A549 (cell line): Measurements from ENCODE around the gene SSBP3. TPM values are rescaled to one million over a fixed set of nuclear protein-coding genes. Genes with fewer than 3 reads are reported as not detected.

Source experiments
- ATAC-seq, 2 experiments: fragments of 200-7000 bp in 1 of 2; fragments of >200 bp in 1 of 2; cut with Nextera tagmentation in 1 of 2; cut with Tn5 transposase in 1 of 2; 3 replicates each; pipeline versions ENCODE4 v1.8.0 to v1.9.1; 2018 to 2020; ENCODE audit warnings: mild to moderate bottlenecking in 1 of 2, moderate library complexity in 1 of 2
- CTCF ChIA-PET: fragments of 300-600 bp; sonication (Branson Sonifier 250); formaldehyde crosslinking; extraction: SDS; loops from one replicate; lab custom pipeline; 2021; ENCODE audit warnings: antibody characterized with exemption, inconsistent platforms; lab: Yijun Ruan, JAX
- POLR2A ChIA-PET: fragments of 350-600 bp; formaldehyde crosslinking; extraction: SDS; loops from one replicate; lab custom pipeline; 2021; ENCODE audit warnings: antibody characterized with exemption, inconsistent platforms; lab: Yijun Ruan, JAX
- DNase-seq, 2 experiments: peaks; one replicate each; pipeline versions ENCODE4 v3.0.0 to v3.0.0-alpha.2; 2011 to 2016; ENCODE audit warnings: low read depth in 1 of 2, low spot score in 1 of 2
- FAIRE-seq: peaks from 2 replicates; lab custom pipeline; 2011; peaks lifted over from hg19 to GRCh38; lab: Jason Lieb, UNC
- H3K27ac ChIP-seq, 2 experiments: fragments of >200 bp; sonication (Bioruptor Twin); formaldehyde crosslinking; 3 replicates each; pipeline ENCODE4 v1.5.1; 2016 to 2017
- H3K4me1 ChIP-seq: fragments of >200 bp; sonication (Bioruptor Twin); formaldehyde crosslinking; 3 replicates; pipeline ENCODE4 v1.6.1; 2016
- H3K4me2 ChIP-seq: fragments of >200 bp; sonication (Bioruptor Twin); formaldehyde crosslinking; 3 replicates; pipeline ENCODE4 v1.6.1; 2016
- H3K4me3 ChIP-seq: fragments of >200 bp; sonication (Bioruptor Twin); formaldehyde crosslinking; 3 replicates; pipeline ENCODE4 v1.5.1; 2016
- H3K9me3 ChIP-seq: fragments of >200 bp; sonication (Bioruptor Twin); formaldehyde crosslinking; 3 replicates; pipeline ENCODE4 v1.6.1; 2016
- CBX2 ChIP-seq: fragments of 200-600 bp; sonication (generic); IDR thresholded peaks from 2 replicates; pipeline ENCODE4 v1.6.1; 2016; ENCODE audit warnings: low read depth, mild to moderate bottlenecking, borderline replicate concordance
- CBX8 ChIP-seq: fragments of 200-600 bp; sonication (generic); IDR thresholded peaks from 2 replicates; pipeline ENCODE4 v1.6.1; 2016
- CHD2 ChIP-seq: fragments of 150-350 bp; IDR thresholded peaks from 2 replicates; pipeline ENCODE4 v1.6.1; 2014; ENCODE audit warnings: low read length; ENCODE audit not compliant: partially characterized antibody
- EHF ChIP-seq: fragments of 250-450 bp; sonication (Bioruptor Pico); IDR thresholded peaks from 2 replicates; pipeline ENCODE4 v1.5.0; 2020; ENCODE audit warnings: mild to moderate bottlenecking
- EHMT2 ChIP-seq: fragments of 200-600 bp; sonication (generic); IDR thresholded peaks from 2 replicates; pipeline ENCODE4 v1.6.1; 2016; ENCODE audit warnings: antibody characterized with exemption, low read depth, mild to moderate bottlenecking, moderate library complexity
- EP300 ChIP-seq, 2 experiments: fragments of >200 bp; sonication (Bioruptor Twin); formaldehyde crosslinking; IDR thresholded peaks; 2 replicates in 1 of 2; 3 replicates in 1 of 2; pipeline ENCODE4 v1.6.1; 2016 to 2017
- ESRRA ChIP-seq: fragments of 150-350 bp; IDR thresholded peaks from 2 replicates; pipeline ENCODE4 v1.6.1; 2014; ENCODE audit warnings: mild to moderate bottlenecking, low read length, borderline replicate concordance
- HEYL ChIP-seq: fragments of 250-450 bp; sonication (Bioruptor Pico); IDR thresholded peaks from 2 replicates; pipeline ENCODE4 v1.8.0; 2021; ENCODE audit warnings: mild to moderate bottlenecking, moderate library complexity
- HOXA7 ChIP-seq: fragments of 250-450 bp; sonication (Bioruptor Pico); IDR thresholded peaks from 2 replicates; pipeline ENCODE4 v1.5.0; 2020; ENCODE audit warnings: mild to moderate bottlenecking, moderate library complexity
- HOXB5 ChIP-seq: fragments of 250-450 bp; sonication (Bioruptor Pico); IDR thresholded peaks from 2 replicates; pipeline ENCODE4 v1.5.0; 2020; ENCODE audit warnings: mild to moderate bottlenecking, moderate library complexity
- JUN ChIP-seq, 2 experiments: fragments of >200 bp; sonication (Bioruptor Twin); formaldehyde crosslinking; IDR thresholded peaks; 2 replicates in 1 of 2; 3 replicates in 1 of 2; pipeline ENCODE4 v1.6.1; 2016 to 2017
- JUNB ChIP-seq: fragments of >200 bp; sonication (Bioruptor Twin); formaldehyde crosslinking; IDR thresholded peaks from 2 replicates; pipeline ENCODE4 v1.6.1; 2016
- KDM1A ChIP-seq: fragments of 200-600 bp; sonication (generic); IDR thresholded peaks from 2 replicates; pipeline ENCODE4 v1.6.1; 2016; ENCODE audit warnings: low read depth, mild to moderate bottlenecking
- MAFK ChIP-seq: fragments of 450-650 bp; IDR thresholded peaks from 2 replicates; pipeline ENCODE4 v1.6.1; 2014; ENCODE audit not compliant: partially characterized antibody
- MYC ChIP-seq: IDR thresholded peaks from 2 replicates; pipeline ENCODE4 v1.6.1; 2012; ENCODE audit warnings: mild to moderate bottlenecking, inconsistent platforms, low read length, improper control_type of control experiment, borderline replicate concordance
- NPAS2 ChIP-seq: fragments of 250-450 bp; sonication (Bioruptor Pico); IDR thresholded peaks from 2 replicates; pipeline ENCODE4 v1.8.0; 2022; ENCODE audit warnings: mild to moderate bottlenecking, moderate library complexity, borderline replicate concordance
- NR3C1 ChIP-seq: fragments of >200 bp; sonication (Bioruptor Twin); formaldehyde crosslinking; IDR thresholded peaks from 3 replicates; pipeline ENCODE4 v1.6.1; 2017
- RNF2 ChIP-seq: fragments of 200-600 bp; sonication (generic); IDR thresholded peaks from 2 replicates; pipeline ENCODE4 v1.6.1; 2016; ENCODE audit warnings: low read depth, mild to moderate bottlenecking, antibody characterized with exemption, moderate library complexity, borderline replicate concordance
- SREBF2 ChIP-seq: fragments of 450-650 bp; IDR thresholded peaks from 2 replicates; pipeline ENCODE4 v1.6.1; 2014; ENCODE audit warnings: mild to moderate bottlenecking, moderate library complexity
- ZNF302 ChIP-seq: fragments of 250-450 bp; sonication (Bioruptor Pico); IDR thresholded peaks from 2 replicates; pipeline ENCODE4 v1.9.0; 2021; ENCODE audit warnings: inconsistent platforms, mild to moderate bottlenecking, moderate library complexity
- whole genome bisulfite sequencing: methylation state at CpG from one replicate; pipeline ENCODE4 v1.1.6; 2017; ENCODE audit errors: missing lambda C conversion rate; 5-methylcytosine and 5-hydroxymethylcytosine counted together
- polyA plus RNA-seq, 4 experiments: library from polyadenylated mRNA; depleted of rRNA in 3 of 4; stranded (reverse); fragments of >200 nt; fragmentation: RNase III in 1 of 4; extraction: RNeasy Plus Mini Kit Qiagen cat#74134 plus additional on column Dnase treatment in 1 of 4; gene quantifications; 2 replicates in 3 of 4; 3 replicates in 1 of 4; pipeline ENCODE4 v1.2.3, GENCODE V29; 2011 to 2017
- TF ChIP-seq, protein P1 (sequence below): fragments of 150-350 bp; IDR thresholded peaks from 2 replicates; pipeline ENCODE4 v1.6.1; 2014; ENCODE audit warnings: low read depth, mild to moderate bottlenecking, low read length
- TF ChIP-seq, protein P2 (sequence below): fragments of 250-450 bp; sonication (Bioruptor Pico); IDR thresholded peaks from 2 replicates; pipeline ENCODE4 v1.5.0; 2020; ENCODE audit warnings: low read depth, mild to moderate bottlenecking, moderate library complexity
- TF ChIP-seq, protein P3 (sequence below): fragments of >200 bp; sonication (Bioruptor Twin); formaldehyde crosslinking; IDR thresholded peaks from 3 replicates; pipeline ENCODE4 v1.6.1; 2016

Gene SSBP3
- polyA plus RNA-seq, 2 of the 4 experiments (the other 2 are of a cell fraction): 7.2 to 9.1 TPM

DNA sequence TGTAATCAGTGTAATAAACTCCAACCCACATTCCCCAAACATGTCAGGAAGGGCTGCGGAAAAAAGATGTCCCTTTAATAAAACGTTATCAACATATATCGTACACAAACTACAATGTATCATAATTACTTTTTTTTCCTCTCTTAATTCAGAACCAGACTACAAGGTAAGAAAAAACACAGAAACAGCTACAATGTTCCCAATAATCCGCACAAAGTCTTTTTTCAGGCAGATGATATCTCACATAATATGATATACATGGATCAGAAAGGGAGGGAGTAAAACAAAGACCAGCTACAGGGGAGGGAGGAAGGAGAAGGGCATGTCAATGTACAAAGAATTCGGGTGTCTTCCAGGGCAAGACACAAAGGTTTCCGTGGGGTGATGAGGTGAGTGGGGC is 180.8 kb downstream of the SSBP3 start:
- DNase-seq: no peak
- H3K4me2 ChIP-seq: no peak overlapping the region
- H3K4me3 ChIP-seq: no peak overlapping the region
- no peak for TF ChIP-seq CBX8
- no peak for TF ChIP-seq HOXA7
- TF ChIP-seq, protein P1, sequence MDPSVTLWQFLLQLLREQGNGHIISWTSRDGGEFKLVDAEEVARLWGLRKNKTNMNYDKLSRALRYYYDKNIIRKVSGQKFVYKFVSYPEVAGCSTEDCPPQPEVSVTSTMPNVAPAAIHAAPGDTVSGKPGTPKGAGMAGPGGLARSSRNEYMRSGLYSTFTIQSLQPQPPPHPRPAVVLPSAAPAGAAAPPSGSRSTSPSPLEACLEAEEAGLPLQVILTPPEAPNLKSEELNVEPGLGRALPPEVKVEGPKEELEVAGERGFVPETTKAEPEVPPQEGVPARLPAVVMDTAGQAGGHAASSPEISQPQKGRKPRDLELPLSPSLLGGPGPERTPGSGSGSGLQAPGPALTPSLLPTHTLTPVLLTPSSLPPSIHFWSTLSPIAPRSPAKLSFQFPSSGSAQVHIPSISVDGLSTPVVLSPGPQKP: no peak
- TF ChIP-seq HEYL: no peak
- no peak for TF ChIP-seq MYC
- TF ChIP-seq, protein P2, sequence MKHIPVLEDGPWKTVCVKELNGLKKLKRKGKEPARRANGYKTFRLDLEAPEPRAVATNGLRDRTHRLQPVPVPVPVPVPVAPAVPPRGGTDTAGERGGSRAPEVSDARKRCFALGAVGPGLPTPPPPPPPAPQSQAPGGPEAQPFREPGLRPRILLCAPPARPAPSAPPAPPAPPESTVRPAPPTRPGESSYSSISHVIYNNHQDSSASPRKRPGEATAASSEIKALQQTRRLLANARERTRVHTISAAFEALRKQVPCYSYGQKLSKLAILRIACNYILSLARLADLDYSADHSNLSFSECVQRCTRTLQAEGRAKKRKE (CRISPR knock-in tag): no peak
- TF ChIP-seq CHD2: no peak
- TF ChIP-seq RNF2: no peak
- no peak for TF ChIP-seq HOXB5 (CRISPR knock-in tag)
- TF ChIP-seq ZNF302 (CRISPR knock-in tag): no peak
- TF ChIP-seq KDM1A: no peak
- TF ChIP-seq JUNB: no peak
- TF ChIP-seq, protein P3, sequence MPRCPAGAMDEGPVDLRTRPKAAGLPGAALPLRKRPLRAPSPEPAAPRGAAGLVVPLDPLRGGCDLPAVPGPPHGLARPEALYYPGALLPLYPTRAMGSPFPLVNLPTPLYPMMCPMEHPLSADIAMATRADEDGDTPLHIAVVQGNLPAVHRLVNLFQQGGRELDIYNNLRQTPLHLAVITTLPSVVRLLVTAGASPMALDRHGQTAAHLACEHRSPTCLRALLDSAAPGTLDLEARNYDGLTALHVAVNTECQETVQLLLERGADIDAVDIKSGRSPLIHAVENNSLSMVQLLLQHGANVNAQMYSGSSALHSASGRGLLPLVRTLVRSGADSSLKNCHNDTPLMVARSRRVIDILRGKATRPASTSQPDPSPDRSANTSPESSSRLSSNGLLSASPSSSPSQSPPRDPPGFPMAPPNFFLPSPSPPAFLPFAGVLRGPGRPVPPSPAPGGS: no peak
- no peak for TF ChIP-seq SREBF2
- TF ChIP-seq EHF (CRISPR knock-in tag): no peak
- no peak for FAIRE-seq
- no peaks in the 10 kb centered on the region for H3K9me3 ChIP-seq
- no peak overlapping the region for H3K27ac ChIP-seq
- ChIA-PET CTCF (no interaction called here), POLR2A (no interaction called here)
- H3K4me1 ChIP-seq: peaks cover 22% of the 10 kb centered on the region; the same call in 1 of the 3 replicates
- 78% methylated on average over 6 of the region's 6 CpGs for WGBS
- ATAC-seq: no peak

DNA sequence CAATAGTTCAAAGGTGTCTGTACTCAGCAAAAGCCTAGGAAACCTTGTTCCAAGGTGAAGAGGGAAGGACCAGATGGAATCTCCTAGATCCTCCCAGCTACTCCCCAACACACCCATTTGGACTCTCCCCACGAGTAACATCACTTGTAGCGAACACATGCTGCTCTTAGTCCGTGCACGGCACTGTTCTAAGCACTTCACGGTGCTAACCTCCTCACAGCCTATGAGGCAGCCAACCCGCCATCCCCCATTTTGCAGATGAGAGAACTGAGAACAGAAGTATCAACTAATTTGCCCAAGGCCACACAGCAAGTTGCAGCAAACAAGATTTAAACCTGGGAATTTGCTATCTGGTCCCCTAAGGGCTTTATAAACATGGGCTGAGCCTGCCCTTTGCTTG is 182.0 kb downstream of the SSBP3 start:
- TF ChIP-seq CHD2: no peak
- TF ChIP-seq MAFK: no peak
- TF ChIP-seq NPAS2 (CRISPR knock-in tag): no peak
- TF ChIP-seq EHF (CRISPR knock-in tag): no peak
- TF ChIP-seq HEYL: no peak
- no peak for TF ChIP-seq NR3C1
- TF ChIP-seq CBX2: no peak
- TF ChIP-seq ESRRA: no peak
- TF ChIP-seq JUN (IDR thresholded peaks at IDR 0.05): no peak
- TF ChIP-seq EP300 (IDR thresholded peaks at IDR 0.05): no peak
- no peak for TF ChIP-seq HOXB5 (CRISPR knock-in tag)
- TF ChIP-seq MYC: no peak
- TF ChIP-seq EHMT2: no peak
- peaks cover 17% of the 10 kb centered on the region; the same call in 1 of the 3 replicates for H3K4me1 ChIP-seq
- FAIRE-seq: no peak
- H3K9me3 ChIP-seq: no peaks in the 10 kb centered on the region
- ChIA-PET CTCF (no interaction called here), POLR2A (no interaction called here)
- no peak for DNase-seq
- no peak overlapping the region for H3K27ac ChIP-seq
- WGBS: 93% methylated on average over 6 of the region's 6 CpGs
- no peak overlapping the region for H3K4me2 ChIP-seq
- H3K4me3 ChIP-seq: no peak overlapping the region
- ATAC-seq: no peak
